Fibroblast of villous mesenchyme (primary cell): ENCODE results near the gene XRN2. TPM values are rescaled to one million over a fixed set of nuclear protein-coding genes. Genes with fewer than 3 reads are reported as not detected.
A peak's percentile ranks its signal among the peaks of the same experiment; 100 is the strongest.

ENCODE experiments used
- DNase-seq: peaks from one replicate; pipeline ENCODE4 v3.0.0-alpha.2; 2010; ENCODE audit warnings: low read depth
- H3K4me3 ChIP-seq: 2 replicates; pipeline ENCODE4 v1.5.1; 2011; ENCODE audit warnings: low read depth, mild to moderate bottlenecking, low read length
- CTCF ChIP-seq: IDR thresholded peaks from 2 replicates; pipeline ENCODE4 v1.5.1; 2012; ENCODE audit warnings: low read depth, mild to moderate bottlenecking, low read length; ENCODE audit not compliant: insufficient read depth
- total RNA-seq: library from RNA; depleted of rRNA; stranded (reverse); fragments of >200 nt; gene quantifications from 2 replicates; pipeline ENCODE4 v1.2.3, GENCODE V29; 2012

The XRN2 gene
- total RNA-seq, 1 donor = 90.2 TPM

DNA sequence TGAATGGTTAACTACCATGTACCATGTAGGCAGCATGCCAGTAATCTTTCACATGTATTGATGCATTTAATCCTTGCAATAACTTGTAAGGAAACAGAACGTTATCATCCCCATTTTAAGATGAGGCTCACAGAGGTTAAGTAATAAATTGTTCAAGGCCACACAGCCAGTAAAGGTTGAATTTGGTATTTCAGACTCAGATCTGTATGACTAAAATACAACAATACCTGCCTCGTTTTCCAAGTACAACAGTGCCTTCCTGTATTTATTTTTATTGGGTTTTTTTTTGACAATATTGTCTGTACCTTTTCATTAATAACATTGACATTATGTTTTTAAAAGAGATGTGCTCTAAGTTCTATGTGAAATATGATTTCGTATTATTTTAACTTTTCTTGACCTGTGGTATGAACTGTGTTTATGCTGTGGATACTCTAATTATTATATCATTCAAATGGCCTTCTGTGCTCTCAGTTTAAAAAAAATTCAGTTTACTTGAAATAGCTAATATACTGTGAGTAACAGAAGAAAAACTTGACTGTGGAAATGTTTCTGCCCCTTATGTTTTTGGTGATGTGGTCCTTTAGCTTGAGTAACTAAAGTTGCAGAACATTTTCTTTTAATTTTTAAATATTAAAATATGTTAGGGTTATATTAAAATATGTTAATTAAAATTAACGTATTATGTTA is 39.7 kb downstream of the XRN2 start:
- no peak for DNase-seq

GRCh38 chr20:21344206-21344900 is 41.2 kb downstream of the XRN2 start:
- H3K4me3 ChIP-seq = no peak overlapping the region
- DNase-seq = no peak
- no peak for TF ChIP-seq CTCF

More for the DNA sequence above, 39.7 kb downstream of the XRN2 start:
- no peak overlapping the region for H3K4me3 ChIP-seq
- TF ChIP-seq CTCF = no peak

GRCh38 chr20:21344961-21345360 is 41.8 kb downstream of the XRN2 start:
- no peak for DNase-seq
- no peak overlapping the region for H3K4me3 ChIP-seq
- no peak for TF ChIP-seq CTCF

DNA sequence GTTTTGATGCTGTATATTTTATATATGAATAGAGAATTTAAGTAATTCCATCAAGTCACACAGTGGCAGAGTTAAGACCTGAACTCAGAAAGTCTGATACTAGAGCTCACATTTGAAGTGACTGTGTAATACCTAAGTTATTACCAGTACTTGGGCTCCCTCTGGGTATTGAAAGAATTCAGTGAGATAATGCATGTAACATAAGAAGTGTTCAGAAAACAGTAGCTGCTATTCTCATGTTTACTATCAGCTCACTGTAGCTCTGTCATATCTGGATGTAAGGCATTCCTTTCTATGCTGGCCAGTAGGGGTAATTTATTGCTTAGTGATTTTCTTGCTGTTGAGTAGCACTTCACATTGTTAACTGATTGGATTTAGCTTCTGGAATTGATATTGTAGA is 49.6 kb downstream of the XRN2 start:
- no peak for TF ChIP-seq CTCF
- DNase-seq = peak; percentile 32
- no peak overlapping the region for H3K4me3 ChIP-seq

GRCh38 chr20:21353236-21353635 is 50.1 kb downstream of the XRN2 start:
- DNase-seq = peak; percentile 40
- no peak for TF ChIP-seq CTCF

DNA sequence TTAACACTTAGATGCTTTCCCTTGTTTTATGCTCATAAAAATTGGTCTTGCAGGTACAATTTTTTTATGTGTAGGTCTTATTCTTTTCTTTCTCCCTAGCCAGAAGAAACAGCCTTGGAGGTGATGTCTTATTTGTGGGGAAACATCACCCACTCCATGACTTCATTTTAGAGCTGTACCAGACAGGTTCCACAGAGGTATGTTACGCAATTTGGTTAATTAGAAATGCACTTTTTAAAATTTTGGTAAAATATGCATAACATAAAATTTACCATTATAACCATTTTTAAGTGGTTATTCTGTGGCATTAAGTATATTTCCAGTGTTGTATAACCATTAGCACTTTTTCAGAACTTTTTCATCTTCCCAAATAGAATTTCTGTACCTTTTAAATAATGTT is 52.9 kb downstream of the XRN2 start:
- no peak for TF ChIP-seq CTCF
- no peak for DNase-seq
- H3K4me3 ChIP-seq = no peak overlapping the region

More at GRCh38 chr20:21353236-21353635, 50.1 kb downstream of the XRN2 start:
- no peak overlapping the region for H3K4me3 ChIP-seq
